UCSD-AML1 (cell line): ENCODE measurements around the gene MRAS.

Source experiments
- DNase-seq: peaks from one replicate; lab custom pipeline; 2025; ENCODE audit not compliant: unreplicated experiment; lab: John Stamatoyannopoulos, UW

The MRAS gene

GRCh38 chr3:138347960-138348753 lies at the start of gene MRAS:
MRAS (plus strand) TSS chr3:138348579; CDS start chr3:138372884, 24,305 bp downstream.
- DNase-seq: peak; percentile 30

GRCh38 chr3:138300647-138301046 lies 47.7 kb upstream of the MRAS start:
- no peak for DNase-seq

- no peak for DNase-seq
Observed at GRCh38 chr3:138303474-138303873, 44.9 kb upstream of the MRAS start.

GRCh38 chr3:138307899-138308298 lies 40.5 kb upstream of the MRAS start:
- DNase-seq: no peak

GRCh38 chr3:138308783-138309182 lies 39.6 kb upstream of the MRAS start:
- no peak for DNase-seq

- no peak for DNase-seq
Observed at GRCh38 chr3:138310494-138310893, 37.9 kb upstream of the MRAS start.

GRCh38 chr3:138314751-138315150 lies 33.6 kb upstream of the MRAS start:
- no peak for DNase-seq

- no peak for DNase-seq
Observed at GRCh38 chr3:138317687-138318086, 30.7 kb upstream of the MRAS start.

GRCh38 chr3:138323971-138324370 lies 24.4 kb upstream of the MRAS start:
- no peak for DNase-seq

GRCh38 chr3:138325990-138326389 lies 22.4 kb upstream of the MRAS start:
- no peak for DNase-seq

GRCh38 chr3:138326866-138327595 lies 21.3 kb upstream of the MRAS start:
- no peak for DNase-seq

- no peak for DNase-seq
Observed at GRCh38 chr3:138327831-138328230, 20.5 kb upstream of the MRAS start.

GRCh38 chr3:138328341-138328740 lies 20.0 kb upstream of the MRAS start:
- no peak for DNase-seq

GRCh38 chr3:138329127-138329983 lies 19.0 kb upstream of the MRAS start, which contains the start of gene NME9:
NME9 (minus strand) TSS chr3:138329851; CDS start chr3:138329335, 516 bp downstream.
- peak; percentile 75 for DNase-seq

GRCh38 chr3:138329984-138330293 lies 18.4 kb upstream of the MRAS start:
- DNase-seq: no peak

GRCh38 chr3:138331143-138331894 lies 17.1 kb upstream of the MRAS start:
- DNase-seq: no peak

- DNase-seq: no peak
Observed at GRCh38 chr3:138332472-138333073, 15.8 kb upstream of the MRAS start.

- no peak for DNase-seq
Observed at GRCh38 chr3:138334608-138335007, 13.8 kb upstream of the MRAS start.

- no peak for DNase-seq
Observed at GRCh38 chr3:138336454-138336999, 11.9 kb upstream of the MRAS start.

GRCh38 chr3:138338244-138338643 lies 10.1 kb upstream of the MRAS start:
- no peak for DNase-seq
